Small intestine (tissue), 7 donors: ENCODE results near the gene DUS1L. TPM values are rescaled to one million over a fixed set of nuclear protein-coding genes. Genes with fewer than 3 reads are reported as not detected.

Experiments
- DNase-seq, 2 donors: peaks; one replicate each; pipeline versions ENCODE4 v3.0.0 to v3.0.0-alpha.2; 2013
- FAIRE-seq: peaks from 2 replicates; lab custom pipeline; 2012; peaks lifted over from hg19 to GRCh38; lab: Jason Lieb, UNC
- H3K27ac ChIP-seq, 3 donors: one replicate each; pipeline ENCODE4 v1.5.1; 2013; ENCODE audit warnings: low read length in 2 of 3, mild to moderate bottlenecking in 2 of 3, control low read depth in 1 of 3, inconsistent platforms in 1 of 3, low read depth in 1 of 3, moderate library complexity in 1 of 3
- H3K27me3 ChIP-seq, 3 donors: one replicate each; pipeline ENCODE4 v1.6.1; 2013; ENCODE audit warnings: low read length in 3 of 3, inconsistent platforms in 1 of 3; ENCODE audit not compliant: control insufficient read depth in 3 of 3, insufficient read depth in 3 of 3
- H3K36me3 ChIP-seq, 3 donors: one replicate each; pipeline ENCODE4 v1.6.1; 2013; ENCODE audit warnings: low read length in 3 of 3, inconsistent platforms in 1 of 3, low read depth in 1 of 3, mild to moderate bottlenecking in 1 of 3, moderate library complexity in 1 of 3; ENCODE audit not compliant: control insufficient read depth in 3 of 3, insufficient read depth in 2 of 3
- H3K4me1 ChIP-seq, 3 donors: one replicate each; pipeline ENCODE4 v1.6.1; 2013; ENCODE audit warnings: low read length in 2 of 3, inconsistent platforms in 1 of 3, low read depth in 1 of 3, mild to moderate bottlenecking in 1 of 3, moderate library complexity in 1 of 3; ENCODE audit not compliant: control insufficient read depth in 3 of 3, insufficient read depth in 2 of 3
- H3K4me3 ChIP-seq, 3 donors: one replicate each; pipeline ENCODE4 v1.5.1; 2013; ENCODE audit warnings: low read length in 3 of 3, control low read depth in 1 of 3, inconsistent platforms in 1 of 3, low read depth in 1 of 3, mild to moderate bottlenecking in 1 of 3, moderate library complexity in 1 of 3
- H3K9me3 ChIP-seq, 2 donors: one replicate each; pipeline ENCODE4 v1.6.1; 2013; ENCODE audit warnings: low read depth in 1 of 2, low read length in 1 of 2; ENCODE audit not compliant: control insufficient read depth in 2 of 2, insufficient read depth in 1 of 2
- WGBS, 3 donors: extraction: QIAGEN DNeasy Blood & Tissue Kit; methylation state at CpG; one replicate each; pipeline ENCODE4 v1.1.7; 2013; 5-methylcytosine and 5-hydroxymethylcytosine counted together
- polyA plus RNA-seq, 4 donors: library from polyadenylated mRNA; stranded (reverse) in 3 of 4; unstranded in 1 of 4; fragments of 200-250 nt in 3 of 4; fragments of 120-200 nt in 1 of 4; gene quantifications; one replicate each; pipeline versions ENCODE4 v1.2.1 to v1.2.3, GENCODE V29; 2013
- donor health status: healthy with polysubstance abuse.
- donor health status: control.
- donor health status: control.
- donor health status: Bipolar disorder and iron deficiency.
- donor health status: healthy.

DUS1L gene
- polyA plus RNA-seq, 4 donors, result 86.6 to 170 (median 127) TPM

DNA sequence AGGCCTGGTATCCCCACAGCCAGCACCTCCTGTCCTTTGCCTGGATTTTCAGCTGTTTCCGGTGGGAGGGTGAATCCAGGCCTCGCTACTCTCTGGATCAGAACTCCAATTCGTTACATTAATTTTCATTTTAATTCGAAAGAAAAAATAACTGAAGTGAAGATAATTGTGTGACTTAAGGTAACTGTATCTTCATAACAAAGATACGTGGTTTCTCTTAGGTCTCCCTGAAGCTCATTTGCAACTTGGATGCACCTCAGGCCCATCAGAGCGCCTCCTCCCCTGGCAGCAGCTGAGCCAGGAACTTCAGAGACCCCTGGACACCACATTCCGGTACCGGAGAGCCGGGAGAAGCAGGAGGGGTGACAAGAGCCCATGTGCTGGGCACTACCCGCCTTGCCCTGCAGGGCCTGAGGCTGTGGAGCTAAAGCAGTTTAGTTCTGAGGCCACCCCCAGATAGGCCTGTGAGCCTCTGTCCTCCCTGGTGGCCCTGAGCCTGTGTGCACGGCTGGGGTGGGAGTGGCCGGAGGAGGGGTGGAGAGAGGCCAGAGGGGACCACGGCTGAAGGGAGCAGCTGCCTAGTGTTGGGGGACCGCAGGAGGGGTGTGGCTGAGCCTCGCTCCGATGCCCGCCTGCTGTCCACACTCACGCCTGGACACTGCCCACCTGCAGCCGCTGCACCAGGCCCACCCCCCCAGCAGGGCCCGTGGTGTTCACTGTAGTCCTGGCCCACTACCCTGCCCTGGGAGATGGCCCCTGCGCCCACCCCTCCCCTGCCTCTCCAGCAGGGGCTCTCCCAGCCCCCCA is 11.4 kb upstream of the DUS1L start:
- H3K4me3 ChIP-seq, result no peak overlapping the region
- DNase-seq (no peak), FAIRE-seq (no peak)
- H3K27ac ChIP-seq, result no peak overlapping the region
- H3K36me3 ChIP-seq, result peaks cover 12 to 46% (median 19%) of the 10 kb centered on the region in 3 donors
- H3K4me1 ChIP-seq, result no peaks in the 10 kb centered on the region
- no peaks in the 10 kb centered on the region for H3K9me3 ChIP-seq
- 81 to 82% (median 81%) methylated on average over 20 to 21 of the region's 21 CpGs for WGBS, 3 donors
- H3K27me3 ChIP-seq, result no peaks in the 10 kb centered on the region

DNA sequence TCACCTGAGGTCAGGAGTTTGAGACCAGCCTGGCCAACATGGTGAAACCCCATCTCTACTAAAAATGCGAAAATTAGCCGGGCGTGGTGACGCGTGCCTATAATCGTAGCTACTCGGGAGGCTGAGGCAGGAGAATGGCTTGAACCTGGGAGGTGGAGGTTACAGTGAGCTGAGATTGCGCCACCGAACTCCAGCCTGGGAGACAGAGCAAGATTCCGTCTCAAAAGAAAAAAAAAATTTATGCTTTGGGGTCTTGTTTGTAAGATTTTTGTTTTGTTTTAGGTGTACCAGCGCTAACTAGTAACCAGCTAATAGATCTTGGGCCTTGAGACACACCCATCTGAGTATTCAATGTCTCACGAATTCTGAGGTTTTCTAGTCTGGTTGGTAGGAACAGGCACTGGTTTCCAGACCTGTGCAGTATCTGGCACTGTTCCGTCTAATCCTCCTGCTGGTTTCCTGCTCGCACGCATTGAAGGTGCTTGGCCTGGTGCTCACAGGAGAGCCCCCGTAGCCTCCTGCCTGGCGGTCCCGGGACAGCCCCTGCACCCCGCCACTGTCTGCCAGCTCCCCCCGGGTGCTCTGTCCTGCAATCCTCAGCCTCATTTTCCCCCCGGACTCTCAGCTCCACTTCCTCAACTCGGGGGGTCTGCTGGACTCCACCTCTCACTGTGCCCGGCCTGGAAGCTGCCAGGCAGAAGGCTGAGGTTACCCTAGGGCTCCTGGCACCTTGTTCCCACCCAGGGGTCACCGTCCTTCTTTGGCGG is 10.6 kb upstream of the DUS1L start:
- 77 to 85% (median 82%) methylated on average over 25 of the region's 25 CpGs for WGBS, 3 donors
- FAIRE-seq (no peak), DNase-seq (no peak)
- H3K4me3 ChIP-seq, result no peak overlapping the region
- no peaks in the 10 kb centered on the region for H3K4me1 ChIP-seq
- H3K27ac ChIP-seq, result no peak overlapping the region
- H3K36me3 ChIP-seq, result peaks cover 12 to 39% (median 13%) of the 10 kb centered on the region in 3 donors
- H3K9me3 ChIP-seq, result no peaks in the 10 kb centered on the region
- H3K27me3 ChIP-seq, result no peaks in the 10 kb centered on the region

DNA sequence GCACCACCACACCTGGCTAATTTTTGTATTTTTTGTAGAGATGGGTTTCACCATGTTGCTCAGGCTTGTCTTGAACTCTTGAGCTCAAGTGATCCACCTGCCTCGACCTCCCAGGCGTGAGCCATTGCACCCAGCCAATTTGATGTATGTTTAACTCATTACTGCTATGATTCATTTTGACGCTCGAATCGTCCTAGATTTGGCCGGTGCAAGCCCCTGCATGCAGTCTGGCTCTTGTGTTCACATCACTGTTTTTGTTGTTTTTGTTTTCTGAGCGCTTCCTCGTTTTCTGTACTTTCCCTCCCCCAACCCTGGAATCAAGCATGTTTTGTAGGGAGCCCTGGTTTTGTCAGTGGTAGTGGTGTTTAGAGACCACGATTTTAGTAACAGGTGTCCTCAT is 7.8 kb upstream of the DUS1L start:
- Histone ChIP-seq H3K4me1 (no peaks in the 10 kb centered on the region), H3K36me3 (peaks cover 0 to 13% (median 5%) of the 10 kb centered on the region in 3 donors), H3K27me3 (no peaks in the 10 kb centered on the region), H3K9me3 (no peaks in the 10 kb centered on the region), H3K27ac (no peak overlapping the region), H3K4me3 (no peak overlapping the region)
- FAIRE-seq, result no peak
- DNase-seq, result no peak
- 83 to 89% (median 85%) methylated on average over 9 of the region's 9 CpGs for WGBS, 3 donors

DNA sequence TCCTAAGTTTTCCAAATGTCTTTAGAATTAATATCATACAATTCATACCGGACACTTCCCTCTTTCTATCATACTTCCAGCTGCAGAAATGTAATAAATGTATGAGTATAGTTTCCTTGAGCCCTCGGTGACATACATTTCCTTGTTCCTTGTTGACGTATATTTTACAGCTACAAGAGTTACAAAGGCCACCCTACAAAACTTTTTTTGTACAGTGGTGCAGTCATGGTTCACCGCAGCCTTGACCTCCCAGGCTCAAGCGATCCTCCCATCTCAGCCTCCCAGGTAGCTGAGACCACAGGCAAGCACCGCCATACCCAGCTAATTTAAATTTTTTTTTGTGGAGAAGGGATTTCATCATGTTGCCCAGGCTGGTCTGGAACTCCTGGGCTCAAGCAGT is 7.2 kb upstream of the DUS1L start:
- H3K9me3 ChIP-seq, result no peaks in the 10 kb centered on the region
- no peaks in the 10 kb centered on the region for H3K4me1 ChIP-seq
- H3K27me3 ChIP-seq, result no peaks in the 10 kb centered on the region
- H3K36me3 ChIP-seq, result peaks cover 0 to 6% (median under 1%) of the 10 kb centered on the region in 3 donors
- H3K27ac ChIP-seq, result no peak overlapping the region
- 35 to 57% (median 48%) methylated on average over 6 of the region's 6 CpGs for WGBS, 3 donors
- no peak for FAIRE-seq
- H3K4me3 ChIP-seq, result no peak overlapping the region
- DNase-seq, result peak in 1 of 2 donors; percentile 70

DNA sequence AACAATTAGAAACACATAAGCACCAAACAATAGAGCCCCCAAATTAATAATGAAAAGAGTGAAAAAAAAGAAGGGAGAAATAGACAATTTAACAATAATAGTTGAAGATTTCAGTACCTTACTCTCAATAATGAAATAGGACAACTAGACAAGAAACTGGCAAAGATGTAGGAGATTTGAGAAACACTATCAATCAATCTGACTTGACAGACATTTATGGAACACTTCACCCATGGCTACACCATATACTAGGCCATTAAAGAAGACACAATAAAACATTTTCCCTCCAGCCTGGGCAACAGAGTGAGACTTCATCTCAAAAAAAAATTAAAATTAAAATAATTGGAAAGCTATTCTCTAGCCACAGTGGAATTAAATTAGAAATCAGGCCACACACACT is 5.0 kb upstream of the DUS1L start:
- DNase-seq (no peak), FAIRE-seq (no peak)
- Histone ChIP-seq H3K9me3 (no peaks in the 10 kb centered on the region), H3K4me1 (peaks cover 1 to 5% (median 3%) of the 10 kb centered on the region in 3 donors), H3K27ac (no peak overlapping the region), H3K4me3 (no peak overlapping the region), H3K36me3 (no peaks in the 10 kb centered on the region), H3K27me3 (no peaks in the 10 kb centered on the region)

DNA sequence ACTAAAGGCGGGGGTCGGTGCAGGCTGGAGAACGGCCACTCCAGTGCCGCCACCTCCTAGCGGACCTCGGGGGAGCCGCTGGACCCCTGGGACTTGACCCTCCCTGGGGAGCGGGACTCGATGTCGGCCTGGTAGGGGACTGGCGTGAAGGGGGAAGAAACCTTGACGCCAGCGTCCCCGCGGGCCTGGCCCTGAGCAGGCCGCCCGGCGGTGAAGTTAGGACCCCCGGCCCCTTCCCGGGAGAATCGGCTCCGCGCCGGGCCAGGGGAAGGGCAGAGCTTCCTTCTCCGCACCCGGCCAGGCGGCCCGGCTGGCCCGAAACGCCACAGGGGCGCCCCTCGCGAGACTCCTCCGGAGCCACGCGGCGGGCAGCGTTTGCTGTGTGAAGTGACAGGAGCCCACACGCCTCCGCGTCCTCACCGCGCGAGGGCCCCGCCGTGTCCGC is 389 bp downstream of the DUS1L start:
- WGBS, 3 donors, result 0 to 1% (median 1%) methylated on average over 25 to 47 of the region's 47 CpGs
- FAIRE-seq, result no peak
- Histone ChIP-seq H3K4me3 (peak overlapping the region; percentile 66 to 95 (median 85)), H3K27me3 (no peaks in the 10 kb centered on the region), H3K27ac (peak overlapping the region in 2 of 3 donors; percentile 67 to 78), H3K4me1 (peaks cover 5 to 9% (median 5%) of the 10 kb centered on the region in 3 donors), H3K36me3 (peaks cover 0 to 41% (median 6%) of the 10 kb centered on the region in 3 donors), H3K9me3 (no peaks in the 10 kb centered on the region)
- DNase-seq, result peak in 1 of 2 donors; percentile 55

DNA sequence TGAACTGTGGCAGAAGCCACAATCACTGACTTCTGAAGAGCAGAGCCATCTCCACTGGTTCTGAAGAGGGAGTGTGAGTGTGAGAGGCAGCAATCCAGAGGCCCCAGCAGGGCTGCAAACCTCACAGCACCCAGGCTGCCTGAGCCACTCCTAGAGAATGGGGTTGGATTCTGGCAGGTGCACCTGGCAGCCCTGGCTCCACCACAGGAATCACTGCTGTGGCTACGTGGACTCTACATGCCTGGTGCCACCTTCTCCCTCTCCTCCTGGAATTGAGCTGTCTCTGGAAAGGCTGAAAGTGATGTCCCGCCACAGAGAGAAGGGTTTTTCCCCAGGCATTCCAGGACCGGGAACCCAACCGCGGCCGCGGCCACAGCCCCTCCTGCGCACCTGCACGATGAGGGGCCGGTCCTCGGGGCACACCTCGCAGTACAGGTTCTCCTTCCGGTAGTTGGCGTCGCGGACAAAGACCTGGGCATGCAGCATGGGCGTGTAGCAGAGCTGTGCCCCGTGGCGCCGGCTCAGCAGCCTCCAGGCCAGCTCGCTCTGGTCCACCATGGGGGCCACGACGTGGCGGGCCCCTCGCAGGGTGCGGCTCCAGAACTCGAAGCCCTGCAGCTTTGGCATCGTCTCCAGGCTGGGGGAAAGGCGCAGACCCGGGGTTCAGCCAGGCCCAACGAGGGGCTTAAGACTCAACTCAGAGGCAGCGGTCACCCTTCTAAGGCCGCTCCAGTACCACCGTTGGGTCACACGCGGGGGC is 991 bp downstream of the DUS1L start:
- peak overlapping the region; percentile 66 to 95 (median 85) for H3K4me3 ChIP-seq
- peak overlapping the region in 2 of 3 donors; percentile 67 to 78 for H3K27ac ChIP-seq
- peaks cover 5 to 9% (median 5%) of the 10 kb centered on the region in 3 donors for H3K4me1 ChIP-seq
- DNase-seq (peak; percentile 52 to 58), FAIRE-seq (no peak)
- H3K36me3 ChIP-seq, result peaks cover 0 to 47% (median 11%) of the 10 kb centered on the region in 3 donors
- no peaks in the 10 kb centered on the region for H3K27me3 ChIP-seq
- WGBS, 3 donors, result 11 to 26% (median 17%) methylated on average over 36 of the region's 36 CpGs
- H3K9me3 ChIP-seq, result no peaks in the 10 kb centered on the region
